ENCODE measurements around the gene MBNL1.
A peak's percentile ranks its signal among the peaks of the same experiment; 100 is the strongest.

Gene MBNL1

DNA sequence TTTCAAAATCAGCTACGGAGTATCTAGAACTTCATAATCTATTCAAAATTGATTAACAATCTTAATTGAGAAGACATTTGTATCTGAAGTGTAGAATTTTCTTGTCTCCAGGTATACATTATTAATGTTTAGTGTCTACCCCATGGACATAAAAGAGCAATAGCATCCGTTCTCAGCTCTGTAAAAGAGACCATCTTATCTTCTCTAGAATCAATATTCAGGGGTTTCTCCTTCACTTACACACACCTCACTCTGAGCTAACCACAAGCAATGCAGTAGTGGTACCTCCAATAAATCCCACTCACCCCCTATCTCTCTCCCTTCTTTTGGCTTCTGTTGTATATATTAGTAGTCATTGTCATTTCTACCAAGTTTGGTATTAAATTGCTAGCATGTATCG lies 16.2 kb downstream of the MBNL1 start:
- H2AFZ ChIP-seq (ENCODE audit: insufficient read depth, low read length, poor library complexity) = no peak overlapping the region
- H4K12ac ChIP-seq (ENCODE audit: low read depth, low read length) = no peak overlapping the region
- DNase-seq = no peak
- no peak overlapping the region for H2AK5ac ChIP-seq (ENCODE audit: low read length)
- H2BK120ac ChIP-seq (ENCODE audit: insufficient read depth, low read length, poor library complexity) = no peak overlapping the region
- H3K9me3 ChIP-seq (ENCODE audit: insufficient read depth, low read depth, low read length) = no peaks in the 10 kb centered on the region
- no peak overlapping the region for H3K23ac ChIP-seq (ENCODE audit: low read length)
- H3K27me3 ChIP-seq (ENCODE audit: insufficient read depth, low read length) = no peaks in the 10 kb centered on the region
- H3K36me3 ChIP-seq (ENCODE audit: control insufficient read depth in 1 of 2, insufficient read depth in 2 of 2, low read length in 2 of 2) = no peaks in the 10 kb centered on the region
- no peak overlapping the region for H4K91ac ChIP-seq (ENCODE audit: low read depth, low read length)
- H3K4me2 ChIP-seq (ENCODE audit: low read length) = no peak overlapping the region
- H3K9ac ChIP-seq (ENCODE audit: low read length) = no peak overlapping the region
- no peak overlapping the region for H4K8ac ChIP-seq (ENCODE audit: low read depth, low read length)
- no peaks in the 10 kb centered on the region for H3K79me2 ChIP-seq (ENCODE audit: control insufficient read depth, insufficient read depth, low read length, poor library complexity)
- H3K14ac ChIP-seq (ENCODE audit: low read length) = no peak overlapping the region
- no peak overlapping the region for H3K18ac ChIP-seq (ENCODE audit: low read length)
- H3K27ac ChIP-seq (ENCODE audit: low read depth, low read length) = no peak overlapping the region
- no peak overlapping the region for H2BK5ac ChIP-seq (ENCODE audit: low read depth, low read length, poor library complexity)
- no peak overlapping the region for H2BK12ac ChIP-seq (ENCODE audit: low read length)
- H3K4me3 ChIP-seq (ENCODE audit: low read depth, low read length) = no peak overlapping the region
- no peaks in the 10 kb centered on the region for H3K79me1 ChIP-seq (ENCODE audit: low read length)
- no CpG with 5 or more reads among the region's 3 CpGs for WGBS (ENCODE audit: extremely low coverage, insufficient coverage, insufficient read length)
- no peaks in the 10 kb centered on the region for H3K4me1 ChIP-seq (ENCODE audit: control insufficient read depth in 1 of 2, insufficient read depth in 2 of 2, low read length in 2 of 2)
- H3K4ac ChIP-seq (ENCODE audit: low read depth, low read length) = no peak overlapping the region

DNA sequence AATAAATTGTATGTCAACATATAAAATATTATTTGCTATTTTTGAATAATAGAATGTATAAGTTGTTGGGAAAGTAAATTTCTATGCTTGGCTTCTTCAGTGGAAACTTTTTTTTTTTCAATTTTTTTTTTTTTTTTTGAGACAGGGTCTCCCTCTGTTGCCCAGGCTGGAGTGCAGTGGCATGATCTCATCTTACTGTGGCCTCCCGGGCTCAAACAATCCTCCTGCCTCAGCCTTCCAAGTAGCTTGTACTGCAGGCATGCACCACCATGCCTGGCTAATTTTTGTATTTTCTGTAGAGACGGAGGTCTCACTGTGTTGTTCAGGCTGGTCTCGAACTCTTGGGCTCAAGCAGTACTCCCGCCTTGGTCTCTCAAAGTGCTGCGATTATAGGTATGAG lies 16.8 kb downstream of the MBNL1 start:
- Histone ChIP-seq H3K4me2 (ENCODE audit: low read length) (no peak overlapping the region), H3K4me1 (ENCODE audit: control insufficient read depth in 1 of 2, insufficient read depth in 2 of 2, low read length in 2 of 2) (no peaks in the 10 kb centered on the region), H3K4me3 (ENCODE audit: low read depth, low read length) (no peak overlapping the region), H3K9me3 (ENCODE audit: insufficient read depth, low read depth, low read length) (no peaks in the 10 kb centered on the region), H3K27me3 (ENCODE audit: insufficient read depth, low read length) (no peaks in the 10 kb centered on the region), H3K18ac (ENCODE audit: low read length) (no peak overlapping the region), H3K14ac (ENCODE audit: low read length) (no peak overlapping the region), H3K79me2 (ENCODE audit: control insufficient read depth, insufficient read depth, low read length, poor library complexity) (no peaks in the 10 kb centered on the region), H3K9ac (ENCODE audit: low read length) (no peak overlapping the region), H2AFZ (ENCODE audit: insufficient read depth, low read length, poor library complexity) (no peak overlapping the region), H3K23ac (ENCODE audit: low read length) (no peak overlapping the region), H2BK120ac (ENCODE audit: insufficient read depth, low read length, poor library complexity) (no peak overlapping the region), H2AK5ac (ENCODE audit: low read length) (no peak overlapping the region), H3K36me3 (ENCODE audit: control insufficient read depth in 1 of 2, insufficient read depth in 2 of 2, low read length in 2 of 2) (no peaks in the 10 kb centered on the region), H4K8ac (ENCODE audit: low read depth, low read length) (no peak overlapping the region), H2BK5ac (ENCODE audit: low read depth, low read length, poor library complexity) (no peak overlapping the region), H3K4ac (ENCODE audit: low read depth, low read length) (no peak overlapping the region), H4K91ac (ENCODE audit: low read depth, low read length) (no peak overlapping the region), H3K79me1 (ENCODE audit: low read length) (no peaks in the 10 kb centered on the region), H2BK12ac (ENCODE audit: low read length) (no peak overlapping the region), H3K27ac (ENCODE audit: low read depth, low read length) (no peak overlapping the region), H4K12ac (ENCODE audit: low read depth, low read length) (no peak overlapping the region)
- DNase-seq = no peak
- no CpG with 5 or more reads among the region's 5 CpGs for WGBS (ENCODE audit: extremely low coverage, insufficient coverage, insufficient read length)

DNA sequence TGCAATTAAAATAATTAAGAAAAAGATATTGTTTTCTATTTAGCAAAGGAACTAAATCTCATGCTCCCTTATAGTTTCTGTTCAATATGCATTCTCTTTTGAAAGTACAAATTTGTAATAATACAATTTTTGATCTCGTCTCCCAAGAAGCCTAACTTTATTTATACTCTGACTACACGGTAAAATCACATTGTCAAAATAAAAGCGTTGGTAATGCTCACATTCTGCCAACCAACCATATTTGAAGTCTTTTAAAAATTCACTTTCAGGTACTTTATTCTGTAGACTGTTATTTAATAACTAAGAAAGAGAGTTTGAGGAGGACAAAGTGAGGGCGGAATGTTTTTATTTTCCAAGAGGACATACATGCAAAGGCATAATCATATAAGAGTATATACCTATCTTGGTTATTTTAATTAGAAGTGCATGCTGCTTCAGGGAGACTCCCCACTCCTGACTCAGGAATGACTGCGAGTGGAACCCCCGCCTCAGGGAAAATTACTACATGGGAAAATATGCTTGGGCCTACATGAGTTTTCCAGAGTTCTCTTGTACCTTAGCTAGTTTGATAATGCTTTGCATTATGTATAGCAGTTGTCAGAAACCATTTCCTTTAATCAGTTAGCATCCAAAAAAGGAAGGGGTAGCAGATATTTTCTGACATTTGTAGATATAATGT lies 19.3 kb downstream of the MBNL1 start:
- no peak overlapping the region for H4K8ac ChIP-seq (ENCODE audit: low read depth, low read length)
- H2BK12ac ChIP-seq (ENCODE audit: low read length) = no peak overlapping the region
- no peak overlapping the region for H3K27ac ChIP-seq (ENCODE audit: low read depth, low read length)
- DNase-seq = peak; percentile 30 to 57
- H4K12ac ChIP-seq (ENCODE audit: low read depth, low read length) = no peak overlapping the region
- H3K9ac ChIP-seq (ENCODE audit: low read length) = no peak overlapping the region
- no peak overlapping the region for H2AK5ac ChIP-seq (ENCODE audit: low read length)
- H3K4me3 ChIP-seq (ENCODE audit: low read depth, low read length) = no peak overlapping the region
- H3K23ac ChIP-seq (ENCODE audit: low read length) = no peak overlapping the region
- H3K18ac ChIP-seq (ENCODE audit: low read length) = no peak overlapping the region
- H4K91ac ChIP-seq (ENCODE audit: low read depth, low read length) = no peak overlapping the region
- H3K27me3 ChIP-seq (ENCODE audit: insufficient read depth, low read length) = no peaks in the 10 kb centered on the region
- no peak overlapping the region for H3K4ac ChIP-seq (ENCODE audit: low read depth, low read length)
- no peaks in the 10 kb centered on the region for H3K36me3 ChIP-seq (ENCODE audit: control insufficient read depth in 1 of 2, insufficient read depth in 2 of 2, low read length in 2 of 2)
- no peak overlapping the region for H3K14ac ChIP-seq (ENCODE audit: low read length)
- H3K4me2 ChIP-seq (ENCODE audit: low read length) = no peak overlapping the region
- no peak overlapping the region for H2BK5ac ChIP-seq (ENCODE audit: low read depth, low read length, poor library complexity)
- no peaks in the 10 kb centered on the region for H3K9me3 ChIP-seq (ENCODE audit: insufficient read depth, low read depth, low read length)
- H3K4me1 ChIP-seq (ENCODE audit: control insufficient read depth in 1 of 2, insufficient read depth in 2 of 2, low read length in 2 of 2) = no peaks in the 10 kb centered on the region
- H3K79me1 ChIP-seq (ENCODE audit: low read length) = no peaks in the 10 kb centered on the region
- H2BK120ac ChIP-seq (ENCODE audit: insufficient read depth, low read length, poor library complexity) = no peak overlapping the region
- no peak overlapping the region for H2AFZ ChIP-seq (ENCODE audit: insufficient read depth, low read length, poor library complexity)
- H3K79me2 ChIP-seq (ENCODE audit: control insufficient read depth, insufficient read depth, low read length, poor library complexity) = no peaks in the 10 kb centered on the region
- WGBS (ENCODE audit: extremely low coverage, insufficient coverage, insufficient read length) = no CpG with 5 or more reads among the region's 6 CpGs

DNA sequence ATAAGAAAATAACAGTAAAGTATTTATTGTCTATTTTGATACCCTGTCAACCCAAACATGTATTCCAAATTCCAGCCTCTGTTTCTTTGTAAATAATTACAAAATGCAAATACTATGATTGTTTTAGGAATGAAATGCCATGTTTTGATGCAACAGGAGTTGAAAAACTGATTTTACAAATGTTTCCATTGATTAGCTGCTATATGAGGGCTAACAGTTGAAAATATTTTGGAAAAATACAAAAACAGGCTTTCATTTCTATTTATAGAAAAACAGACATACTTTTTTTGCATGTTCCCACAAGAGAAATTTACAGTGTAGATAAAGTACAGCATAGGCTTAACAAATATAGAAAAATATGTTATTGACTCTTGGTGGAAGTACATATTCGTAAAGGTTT lies 20.0 kb downstream of the MBNL1 start:
- Histone ChIP-seq H3K79me1 (ENCODE audit: low read length) (no peaks in the 10 kb centered on the region), H2BK12ac (ENCODE audit: low read length) (no peak overlapping the region), H3K9ac (ENCODE audit: low read length) (no peak overlapping the region), H3K23ac (ENCODE audit: low read length) (no peak overlapping the region), H2BK120ac (ENCODE audit: insufficient read depth, low read length, poor library complexity) (no peak overlapping the region), H4K8ac (ENCODE audit: low read depth, low read length) (no peak overlapping the region), H2AK5ac (ENCODE audit: low read length) (no peak overlapping the region), H3K9me3 (ENCODE audit: insufficient read depth, low read depth, low read length) (no peaks in the 10 kb centered on the region), H3K14ac (ENCODE audit: low read length) (no peak overlapping the region), H4K91ac (ENCODE audit: low read depth, low read length) (no peak overlapping the region), H3K18ac (ENCODE audit: low read length) (no peak overlapping the region), H3K4ac (ENCODE audit: low read depth, low read length) (no peak overlapping the region), H3K36me3 (ENCODE audit: control insufficient read depth in 1 of 2, insufficient read depth in 2 of 2, low read length in 2 of 2) (no peaks in the 10 kb centered on the region), H3K27ac (ENCODE audit: low read depth, low read length) (no peak overlapping the region), H3K4me2 (ENCODE audit: low read length) (no peak overlapping the region), H4K12ac (ENCODE audit: low read depth, low read length) (no peak overlapping the region), H3K4me1 (ENCODE audit: control insufficient read depth in 1 of 2, insufficient read depth in 2 of 2, low read length in 2 of 2) (no peaks in the 10 kb centered on the region), H3K4me3 (ENCODE audit: low read depth, low read length) (no peak overlapping the region), H3K79me2 (ENCODE audit: control insufficient read depth, insufficient read depth, low read length, poor library complexity) (no peaks in the 10 kb centered on the region), H3K27me3 (ENCODE audit: insufficient read depth, low read length) (no peaks in the 10 kb centered on the region), H2AFZ (ENCODE audit: insufficient read depth, low read length, poor library complexity) (no peak overlapping the region), H2BK5ac (ENCODE audit: low read depth, low read length, poor library complexity) (no peak overlapping the region)
- WGBS (ENCODE audit: extremely low coverage, insufficient coverage, insufficient read length) = no CpG with 5 or more reads among the region's 1 CpG
- no peak for DNase-seq

Measured in trophoblast cell (in vitro differentiated cells and primary cell).